Mesenchymal stem cell (in vitro differentiated cells and primary cell): Measurements from ENCODE around the gene SCP2D1.

Experiments used
- DNase-seq: peaks from one replicate; pipeline ENCODE4 v3.0.0-alpha.2; 2013
- H2AFZ ChIP-seq: one replicate; pipeline ENCODE4 v1.6.1; 2013; ENCODE audit warnings: low read depth, mild to moderate bottlenecking, control low read depth, inconsistent platforms, low read length, moderate library complexity
- H2AK5ac ChIP-seq: 2 replicates; pipeline ENCODE4 v1.6.1; 2013; ENCODE audit warnings: low read length, moderate library complexity, mild to moderate bottlenecking, inconsistent platforms; ENCODE audit not compliant: severe bottlenecking
- H2BK120ac ChIP-seq: one replicate; pipeline ENCODE4 v1.6.1; 2013; ENCODE audit warnings: low read depth, mild to moderate bottlenecking, inconsistent platforms, low read length, moderate library complexity
- H2BK12ac ChIP-seq, 2 experiments: one replicate each; pipeline ENCODE4 v1.6.1; 2013; ENCODE audit warnings: inconsistent platforms in 2 of 2, low read length in 2 of 2, mild to moderate bottlenecking in 2 of 2, moderate library complexity in 2 of 2, control low read depth in 1 of 2
- H2BK15ac ChIP-seq: one replicate; pipeline ENCODE4 v1.6.1; 2013; ENCODE audit warnings: mild to moderate bottlenecking, low read depth, inconsistent platforms; ENCODE audit not compliant: poor library complexity, severe bottlenecking
- H2BK5ac ChIP-seq: 2 replicates; pipeline ENCODE4 v1.6.1; 2013; ENCODE audit warnings: low read depth, mild to moderate bottlenecking, low read length, control low read depth, inconsistent platforms; ENCODE audit not compliant: poor library complexity, severe bottlenecking
- H3K14ac ChIP-seq, 2 experiments: one replicate each; pipeline ENCODE4 v1.6.1; 2013; ENCODE audit warnings: inconsistent platforms in 2 of 2, low read length in 2 of 2, control low read depth in 1 of 2, mild to moderate bottlenecking in 1 of 2, moderate library complexity in 1 of 2
- H3K18ac ChIP-seq, 2 experiments: one replicate each; pipeline ENCODE4 v1.6.1; 2013; ENCODE audit warnings: inconsistent platforms in 2 of 2, low read length in 2 of 2, control low read depth in 1 of 2, low read depth in 1 of 2, mild to moderate bottlenecking in 1 of 2
- H3K23ac ChIP-seq, 2 experiments: one replicate each; pipeline ENCODE4 v1.6.1; 2013; ENCODE audit warnings: inconsistent platforms in 2 of 2, low read length in 2 of 2, mild to moderate bottlenecking in 2 of 2, moderate library complexity in 2 of 2, control low read depth in 1 of 2
- H3K27ac ChIP-seq: 2 replicates; pipeline ENCODE4 v1.5.1; 2013; ENCODE audit warnings: mild to moderate bottlenecking, moderate library complexity, low read length, control low read depth, inconsistent platforms; ENCODE audit not compliant: poor library complexity, severe bottlenecking
- H3K27me3 ChIP-seq, 2 experiments: 2 replicates each; pipeline versions ENCODE4 v1.6.1 to v1.7.0; 2013; ENCODE audit warnings: low read length in 2 of 2, mild to moderate bottlenecking in 2 of 2, moderate library complexity in 2 of 2, control low read depth in 1 of 2, inconsistent platforms in 1 of 2; ENCODE audit not compliant: control insufficient read depth in 1 of 2, insufficient read depth in 1 of 2
- H3K36me3 ChIP-seq, 2 experiments: 2 replicates each; pipeline versions ENCODE4 v1.6.1 to v1.7.0; 2013; ENCODE audit warnings: low read length in 2 of 2, control low read depth in 1 of 2, inconsistent platforms in 1 of 2, low read depth in 1 of 2, mild to moderate bottlenecking in 1 of 2; ENCODE audit not compliant: insufficient read depth in 2 of 2, control insufficient read depth in 1 of 2
- H3K4ac ChIP-seq, 2 experiments: one replicate each; pipeline ENCODE4 v1.6.1; 2013; ENCODE audit warnings: inconsistent platforms in 2 of 2, low read length in 2 of 2, mild to moderate bottlenecking in 2 of 2, moderate library complexity in 2 of 2, control low read depth in 1 of 2, low read depth in 1 of 2
- H3K4me1 ChIP-seq: 2 replicates; pipeline ENCODE4 v1.6.1; 2013; ENCODE audit warnings: low read depth, low read length, control low read depth; ENCODE audit not compliant: control insufficient read depth, insufficient read depth
- H3K4me2 ChIP-seq: 2 replicates; pipeline ENCODE4 v1.6.1; 2013; ENCODE audit warnings: low read length, mild to moderate bottlenecking, inconsistent platforms; ENCODE audit not compliant: poor library complexity, severe bottlenecking
- H3K4me3 ChIP-seq, 2 experiments: 2 replicates each; pipeline versions ENCODE4 v1.5.1 to v1.7.0; 2013; ENCODE audit warnings: low read length in 2 of 2, mild to moderate bottlenecking in 2 of 2, control low read depth in 1 of 2, low read depth in 1 of 2; ENCODE audit not compliant: insufficient read depth in 1 of 2
- H3K79me1 ChIP-seq: replicated peaks from 2 replicates; pipeline ENCODE4 v1.6.1; 2013; ENCODE audit warnings: mild to moderate bottlenecking, control low read depth, low read length, inconsistent platforms; ENCODE audit not compliant: poor library complexity, severe bottlenecking
- H3K9ac ChIP-seq: 2 replicates; pipeline ENCODE4 v1.7.0; 2013; ENCODE audit warnings: mild to moderate bottlenecking, low read length, moderate library complexity
- H3K9me3 ChIP-seq: 2 replicates; pipeline ENCODE4 v1.7.0; 2013; ENCODE audit warnings: mild to moderate bottlenecking, low read length; ENCODE audit not compliant: control insufficient read depth
- H4K8ac ChIP-seq: one replicate; pipeline ENCODE4 v1.6.1; 2013; ENCODE audit warnings: inconsistent platforms, mild to moderate bottlenecking, low read length, moderate library complexity
- H4K91ac ChIP-seq: one replicate; pipeline ENCODE4 v1.6.1; 2013; ENCODE audit warnings: mild to moderate bottlenecking, low read length, inconsistent platforms
- WGBS: methylation state at CpG from one replicate; pipeline ENCODE4 v1.1.7; 2013; ENCODE audit warnings: mixed read lengths; 5-methylcytosine and 5-hydroxymethylcytosine counted together

The SCP2D1 gene

GRCh38 chr20:18849131-18849530, 35.5 kb downstream of the SCP2D1 start:
- Histone ChIP-seq H3K36me3 (no peaks in the 10 kb centered on the region), H3K14ac (no peak overlapping the region), H3K79me1 (no peaks in the 10 kb centered on the region), H4K8ac (no peak overlapping the region), H3K9ac (no peak overlapping the region), H3K18ac (no peak overlapping the region), H3K27ac (no peak overlapping the region), H3K23ac (no peak overlapping the region), H3K4ac (no peak overlapping the region), H3K4me1 (no peaks in the 10 kb centered on the region), H2BK5ac (no peak overlapping the region), H2AK5ac (no peak overlapping the region), H2AFZ (no peak overlapping the region), H4K91ac (no peak overlapping the region), H2BK120ac (no peak overlapping the region), H2BK15ac (no peak overlapping the region), H3K9me3 (no peaks in the 10 kb centered on the region), H2BK12ac (no peak overlapping the region), H3K27me3 (peaks cover 0 to 11% of the 10 kb centered on the region in 2 experiments), H3K4me2 (no peak overlapping the region), H3K4me3 (no peak overlapping the region)
- no peak for DNase-seq
- 73% methylated on average over 3 of the region's 3 CpGs for WGBS

- Histone ChIP-seq H3K27ac (no peak overlapping the region), H3K4me2 (no peak overlapping the region), H3K18ac (no peak overlapping the region), H3K79me1 (no peaks in the 10 kb centered on the region), H3K9me3 (no peaks in the 10 kb centered on the region), H2AFZ (no peak overlapping the region), H3K9ac (no peak overlapping the region), H2BK5ac (no peak overlapping the region), H3K14ac (no peak overlapping the region), H4K91ac (no peak overlapping the region), H3K36me3 (no peaks in the 10 kb centered on the region), H4K8ac (peak overlapping the region; percentile 46), H3K4me3 (no peak overlapping the region), H3K4ac (no peak overlapping the region), H2BK120ac (no peak overlapping the region), H2BK12ac (no peak overlapping the region), H3K4me1 (no peaks in the 10 kb centered on the region), H2BK15ac (no peak overlapping the region), H2AK5ac (no peak overlapping the region), H3K27me3 (peaks cover 0 to 11% of the 10 kb centered on the region in 2 experiments), H3K23ac (no peak overlapping the region)
- no peak for DNase-seq
Observed at GRCh38 chr20:18851629-18852028, 38.0 kb downstream of the SCP2D1 start.

- Histone ChIP-seq H3K23ac (no peak overlapping the region), H3K9me3 (no peaks in the 10 kb centered on the region), H3K36me3 (no peaks in the 10 kb centered on the region), H3K4me3 (no peak overlapping the region), H3K4ac (no peak overlapping the region), H2AFZ (no peak overlapping the region), H4K8ac (no peak overlapping the region), H3K9ac (no peak overlapping the region), H3K79me1 (no peaks in the 10 kb centered on the region), H3K18ac (no peak overlapping the region), H4K91ac (no peak overlapping the region), H3K27me3 (peaks cover 0 to 11% of the 10 kb centered on the region in 2 experiments), H3K27ac (no peak overlapping the region), H3K4me2 (no peak overlapping the region), H2AK5ac (no peak overlapping the region), H2BK5ac (no peak overlapping the region), H2BK120ac (no peak overlapping the region), H3K14ac (no peak overlapping the region), H3K4me1 (peaks cover 1% of the 10 kb centered on the region), H2BK15ac (no peak overlapping the region), H2BK12ac (no peak overlapping the region)
- no peak for DNase-seq
- 68% methylated on average over 3 of the region's 3 CpGs for WGBS
Observed at GRCh38 chr20:18852318-18852717, 38.7 kb downstream of the SCP2D1 start.

GRCh38 chr20:18853216-18853615, 39.6 kb downstream of the SCP2D1 start:
- no peak overlapping the region for H3K23ac ChIP-seq
- H3K4me2 ChIP-seq = no peak overlapping the region
- no peak overlapping the region for H2BK15ac ChIP-seq
- no peak overlapping the region for H2BK120ac ChIP-seq
- peaks cover 0 to 11% of the 10 kb centered on the region in 2 experiments for H3K27me3 ChIP-seq
- no peak overlapping the region for H3K18ac ChIP-seq
- H3K9me3 ChIP-seq = no peaks in the 10 kb centered on the region
- no peak overlapping the region for H3K9ac ChIP-seq
- no peak overlapping the region for H2BK12ac ChIP-seq
- WGBS = no CpG with 5 or more reads among the region's 4 CpGs
- no peak overlapping the region for H3K14ac ChIP-seq
- no peak overlapping the region for H3K27ac ChIP-seq
- H4K91ac ChIP-seq = no peak overlapping the region
- H3K4ac ChIP-seq = no peak overlapping the region
- H3K4me3 ChIP-seq = no peak overlapping the region
- no peak overlapping the region for H2BK5ac ChIP-seq
- H2AFZ ChIP-seq = no peak overlapping the region
- H2AK5ac ChIP-seq = no peak overlapping the region
- H4K8ac ChIP-seq = no peak overlapping the region
- no peak for DNase-seq
- H3K79me1 ChIP-seq = no peaks in the 10 kb centered on the region
- no peaks in the 10 kb centered on the region for H3K36me3 ChIP-seq
- H3K4me1 ChIP-seq = peaks cover 1% of the 10 kb centered on the region
